HG03135 (cell line): ENCODE data around the gene CCBE1.
A peak's percentile ranks its signal among the peaks of the same experiment; 100 is the strongest.
"Not testable (repeated sequence)": the region's sequence is repeated elsewhere in the genome, so short reads cannot be mapped to it uniquely, and the experiment has no call there.

Source experiments
- ATAC-seq: cut with Tn5 transposase; IDR thresholded peaks from one replicate; pipeline ENCODE4 v1.9.1; 2021; ENCODE audit warnings: mild to moderate bottlenecking, moderate library complexity; ENCODE audit not compliant: unreplicated experiment

The CCBE1 gene

DNA sequence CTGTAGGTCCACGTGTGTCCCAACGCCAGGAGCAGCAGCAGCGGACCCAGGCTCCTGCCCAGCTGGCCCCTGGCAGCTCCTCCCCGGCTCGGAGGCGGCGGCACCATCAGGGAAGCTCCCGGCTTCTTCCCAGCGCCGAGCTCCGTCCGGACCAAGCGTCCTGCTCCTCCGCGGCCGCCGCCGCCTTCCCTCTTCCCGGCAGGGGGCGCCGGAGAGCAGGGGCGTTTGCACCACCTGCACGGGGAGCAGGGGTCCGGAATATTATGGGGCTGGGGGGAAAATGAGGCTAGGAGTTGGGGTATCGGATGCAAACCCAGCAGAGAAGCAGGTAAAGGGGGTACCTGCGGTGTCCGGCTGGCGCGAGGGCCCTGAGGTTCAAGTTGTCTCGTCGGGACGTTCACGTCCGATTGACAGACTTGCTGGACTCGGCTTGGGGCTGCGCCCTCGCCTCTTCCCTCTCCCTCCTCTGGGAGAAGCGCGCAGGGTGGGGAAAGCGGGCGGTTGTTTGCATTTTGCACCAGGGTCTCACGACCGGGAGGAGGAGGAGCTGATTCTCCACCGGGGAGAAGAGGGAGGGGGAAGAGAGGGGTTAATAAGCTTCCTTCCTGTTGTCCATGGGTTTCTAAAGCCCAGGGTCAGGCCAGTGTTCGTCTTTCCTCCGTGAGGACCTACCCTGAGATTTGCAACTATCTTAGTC is at the start of gene CCBE1:
Gene CCBE1 (minus strand): TSS at position 188 of the 697 bp plus-strand sequence.
- ATAC-seq, result peak; percentile 74

- ATAC-seq, result no peak
Observed at GRCh38 chr18:59744271-59744721, 47.1 kb upstream of the CCBE1 start.

- no peak for ATAC-seq
Observed at GRCh38 chr18:59743566-59743965, 46.3 kb upstream of the CCBE1 start.

- no peak for ATAC-seq
Observed at GRCh38 chr18:59742325-59743111, 45.3 kb upstream of the CCBE1 start.

GRCh38 chr18:59740141-59740540 is 42.9 kb upstream of the CCBE1 start:
- no peak for ATAC-seq

DNA sequence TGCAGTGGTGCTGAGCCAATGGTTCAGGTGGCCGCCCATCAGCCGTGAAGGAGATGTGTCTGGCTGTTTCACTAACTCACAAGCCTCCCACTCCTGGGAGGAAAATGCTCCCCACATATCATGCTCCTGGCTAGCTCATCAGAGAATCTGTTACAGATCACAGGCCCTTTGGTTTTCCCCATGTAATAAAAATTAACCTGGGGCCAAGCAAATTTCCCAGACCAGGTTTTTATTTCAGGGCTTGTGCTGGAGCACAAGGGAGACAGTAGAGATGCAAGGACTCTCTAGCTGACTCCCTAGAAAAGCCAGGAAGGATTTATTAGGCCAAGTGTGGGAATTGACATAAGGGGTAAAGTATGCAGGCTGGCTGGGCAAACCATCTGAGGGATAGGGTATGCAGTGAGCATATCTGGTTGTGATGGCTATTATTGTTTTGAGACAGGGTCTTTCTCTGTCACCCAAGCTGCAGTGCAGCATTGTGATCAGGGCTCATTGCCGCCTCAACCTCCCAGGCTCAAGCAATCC is 40.6 kb upstream of the CCBE1 start:
- ATAC-seq, result no peak

DNA sequence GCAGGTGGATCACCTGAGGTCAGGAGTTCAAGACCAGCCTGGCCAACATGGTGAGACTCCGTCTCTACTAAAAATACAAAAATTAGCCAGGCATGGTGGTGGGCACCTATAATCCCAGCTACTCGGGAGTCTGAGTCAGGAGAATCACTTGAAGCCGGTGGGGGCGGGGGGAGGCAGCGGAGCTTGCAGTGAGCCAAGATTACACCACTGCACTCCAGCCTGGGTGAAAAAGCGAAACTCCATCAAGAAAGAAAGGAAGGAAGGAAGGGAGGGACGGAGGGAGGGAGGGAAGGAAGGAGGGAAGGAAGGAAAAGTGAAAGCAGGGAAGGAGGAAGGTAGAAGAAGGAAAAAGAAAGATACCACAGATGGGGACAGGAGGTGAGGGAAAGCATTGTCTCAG is 40.1 kb upstream of the CCBE1 start:
- ATAC-seq, result not testable (repeated sequence)

DNA sequence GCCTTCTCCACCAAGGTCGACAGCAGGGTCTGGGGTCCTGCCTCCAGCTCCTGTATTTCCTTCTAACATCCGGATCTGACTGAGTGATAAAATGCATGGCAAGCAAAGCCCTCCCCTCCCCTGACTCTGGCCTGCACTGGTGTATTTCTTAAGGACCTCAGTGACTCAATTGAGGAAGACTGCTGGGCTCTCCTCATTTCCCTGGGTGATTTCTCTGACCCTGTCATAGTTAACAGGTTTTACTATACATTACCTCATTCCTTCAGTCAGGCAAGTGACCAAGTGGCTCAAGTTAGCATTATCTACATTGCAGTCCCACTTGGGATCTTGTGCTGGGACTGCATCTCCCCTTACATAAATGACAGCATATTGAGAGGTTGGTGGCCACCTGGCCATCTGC is 38.8 kb upstream of the CCBE1 start:
- ATAC-seq, result no peak

DNA sequence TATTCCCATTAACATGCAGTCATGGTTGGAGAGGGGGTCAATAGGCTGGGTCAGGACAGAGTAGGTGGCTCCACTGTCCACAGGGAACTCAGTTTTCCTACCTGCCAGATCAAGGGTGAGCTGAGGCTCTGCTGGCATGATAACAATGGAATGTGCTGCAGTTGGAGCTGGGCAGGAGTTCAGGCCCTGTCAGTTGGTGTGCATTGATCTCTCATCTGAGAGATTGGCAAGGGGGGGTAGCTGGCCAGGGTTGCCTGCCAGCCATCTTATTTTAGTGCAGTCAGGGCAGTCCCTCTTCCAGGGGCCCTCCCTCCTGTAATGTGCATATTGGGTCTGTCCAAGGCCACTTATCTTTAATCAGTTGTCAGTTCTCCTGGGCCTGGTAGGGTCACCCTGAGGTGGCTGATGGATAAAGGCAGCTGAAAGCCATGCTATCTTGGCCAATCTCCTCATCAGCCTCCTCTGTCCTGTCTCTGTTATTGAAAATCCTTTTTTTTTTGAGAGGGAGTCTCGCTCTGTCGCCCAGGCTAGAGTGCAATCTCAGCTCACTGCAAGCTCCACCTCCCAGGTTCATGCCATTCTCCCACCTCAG is 38.1 kb upstream of the CCBE1 start:
- no peak for ATAC-seq

- no peak for ATAC-seq
Observed at GRCh38 chr18:59733421-59733820, 36.2 kb upstream of the CCBE1 start.

- no peak for ATAC-seq
Observed at GRCh38 chr18:59730896-59731295, 33.7 kb upstream of the CCBE1 start.

DNA sequence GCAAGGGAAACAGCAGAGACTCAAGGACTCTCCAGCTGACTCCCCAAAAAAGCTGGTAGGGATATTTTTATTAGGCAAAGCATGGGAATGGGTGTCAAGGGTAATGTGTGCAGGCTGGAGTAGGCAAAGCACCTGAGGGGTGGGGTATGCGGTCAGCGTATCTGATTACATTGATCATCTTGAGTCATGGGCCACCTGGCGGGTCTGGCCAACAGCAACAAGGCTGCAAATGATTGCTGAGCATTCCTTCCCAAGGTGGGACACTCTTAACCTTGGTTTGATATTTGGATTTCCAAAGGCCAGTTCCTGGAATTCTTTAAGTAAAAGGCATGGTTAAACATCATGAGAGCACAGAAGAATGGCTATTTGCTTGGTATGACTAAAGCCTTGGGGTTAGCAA is 32.6 kb upstream of the CCBE1 start:
- ATAC-seq, result no peak

- no peak for ATAC-seq
Observed at GRCh38 chr18:59728816-59729215, 31.6 kb upstream of the CCBE1 start.

DNA sequence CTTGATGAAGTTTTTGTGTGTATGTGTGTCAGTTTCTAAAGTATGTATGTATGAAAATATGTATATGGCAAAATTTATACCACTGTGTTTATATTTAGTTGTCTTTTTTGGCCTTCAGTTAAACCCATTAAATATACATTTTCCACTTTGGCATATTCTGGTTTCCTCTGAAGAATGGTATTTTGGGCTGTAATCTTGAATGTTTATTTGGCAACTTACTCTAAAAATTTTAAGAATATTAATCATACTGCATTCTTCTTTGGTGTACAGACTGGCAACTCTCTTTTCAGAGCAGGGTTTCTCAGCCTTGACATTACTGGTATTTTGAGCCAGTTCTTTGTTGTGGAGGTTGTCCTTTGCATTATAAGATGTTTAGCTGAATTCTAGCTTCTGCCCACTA is 27.9 kb upstream of the CCBE1 start:
- no peak for ATAC-seq

DNA sequence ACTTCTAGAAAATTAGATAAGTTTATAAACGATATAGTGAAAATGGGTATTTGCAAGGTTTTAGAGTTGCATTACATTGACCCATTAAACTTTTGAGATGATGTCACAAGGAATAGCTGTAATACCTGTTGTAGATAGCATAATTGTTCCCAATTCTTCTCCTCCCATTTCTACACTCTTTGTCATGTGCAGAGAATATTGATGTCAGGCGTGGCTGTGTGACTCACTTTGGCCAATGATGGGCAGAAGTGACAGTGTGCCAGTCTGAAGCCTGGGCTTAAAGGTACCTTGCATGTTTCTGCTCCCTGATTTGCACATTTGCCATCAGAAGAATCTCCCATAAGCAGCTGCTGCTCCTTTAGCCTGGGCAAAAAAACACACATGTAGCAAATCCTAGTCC is 26.9 kb upstream of the CCBE1 start:
- ATAC-seq, result no peak

GRCh38 chr18:59721931-59722330 is 24.7 kb upstream of the CCBE1 start:
- no peak for ATAC-seq

- ATAC-seq, result no peak
Observed at GRCh38 chr18:59721211-59721610, 24.0 kb upstream of the CCBE1 start.

DNA sequence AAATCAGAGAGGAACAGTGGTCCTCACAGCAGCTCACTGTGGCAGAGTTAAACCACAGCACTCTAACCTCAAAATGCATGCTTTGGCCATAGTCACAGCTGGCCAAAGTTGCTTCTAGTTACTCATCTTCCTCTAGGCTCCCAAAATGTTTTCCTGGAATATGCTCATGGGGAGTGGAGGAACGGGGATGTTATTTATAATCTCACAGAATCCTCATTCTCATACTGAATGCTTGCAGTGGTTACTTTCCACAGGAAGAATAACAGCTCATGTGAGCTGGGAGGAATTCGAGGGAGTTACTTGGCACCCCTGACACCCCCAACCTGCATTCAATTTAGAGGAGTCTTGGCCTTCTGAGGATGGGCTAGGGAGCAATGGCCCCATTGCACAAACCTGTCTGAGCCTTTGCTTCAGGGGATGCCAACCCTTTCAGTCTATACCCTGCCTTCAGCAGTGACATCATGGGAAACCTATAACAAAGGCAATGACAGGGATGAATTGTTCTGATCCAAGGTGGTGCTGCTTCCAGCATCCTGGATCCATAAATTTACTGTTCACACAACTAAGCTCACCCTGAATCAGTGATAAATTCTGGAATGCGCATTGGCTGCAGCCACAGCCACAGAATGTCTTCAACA is 22.4 kb upstream of the CCBE1 start:
- no peak for ATAC-seq

DNA sequence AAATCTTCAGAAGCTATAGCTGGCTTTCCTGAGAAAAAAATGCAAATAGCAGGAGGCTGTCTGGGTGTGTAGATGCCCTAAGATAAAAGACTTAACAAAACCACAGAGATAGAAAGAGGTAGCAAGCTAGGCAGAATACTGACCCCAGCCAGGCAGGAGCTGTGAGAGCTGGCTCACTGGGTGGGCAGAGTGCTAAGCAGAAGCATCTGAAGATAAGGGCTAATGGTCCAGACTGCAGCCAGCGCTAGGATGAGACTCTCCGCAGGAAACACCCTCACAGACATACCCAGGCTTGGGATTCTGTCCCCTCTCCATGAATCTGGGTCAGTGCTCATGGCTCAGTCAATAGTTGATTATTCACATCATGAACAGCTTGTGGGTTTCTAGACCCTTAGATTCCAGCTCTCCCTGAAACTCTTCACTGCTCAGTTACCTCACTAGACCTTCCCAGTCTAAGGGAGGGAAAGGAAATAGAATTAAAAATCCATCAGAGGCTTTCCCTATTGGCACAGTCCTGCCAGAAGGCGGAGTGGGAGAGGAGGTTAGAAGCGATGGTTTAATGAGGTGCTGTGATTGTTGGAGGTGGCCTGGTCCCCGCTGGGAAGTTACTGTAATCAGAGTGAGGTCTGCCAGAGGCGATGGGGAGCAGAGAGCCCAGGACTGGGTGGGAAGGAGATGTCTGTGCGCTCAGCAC is 21.4 kb upstream of the CCBE1 start:
- no peak for ATAC-seq

GRCh38 chr18:59718108-59718463 is 20.9 kb upstream of the CCBE1 start:
- ATAC-seq, result no peak

DNA sequence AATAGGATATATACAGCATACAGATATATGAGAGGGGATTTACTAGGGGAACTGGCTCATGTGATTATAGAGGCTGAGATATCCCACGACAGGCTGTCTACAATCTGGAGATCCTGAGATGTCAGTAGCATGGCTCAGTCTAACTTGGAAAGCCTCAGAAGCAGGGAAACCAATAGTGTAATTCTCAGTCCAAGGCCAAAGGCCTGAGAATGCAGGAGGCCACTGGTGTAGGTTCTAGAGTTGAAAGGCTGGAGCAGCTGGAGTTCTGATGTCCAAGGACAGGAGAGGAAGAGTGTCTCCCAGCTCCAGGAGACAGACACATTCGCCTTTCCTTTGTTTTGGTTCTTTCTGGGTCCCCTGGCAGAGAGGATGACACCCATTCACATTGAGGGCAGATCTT is 20.1 kb upstream of the CCBE1 start:
- ATAC-seq, result no peak
